GM18873 (cell line): ENCODE results near the gene F10.

Experiments used
- ATAC-seq: cut with Tn5 transposase; IDR thresholded peaks from one replicate; pipeline ENCODE4 v1.9.1; 2021; ENCODE audit warnings: mild to moderate bottlenecking, moderate library complexity, moderate number of reproducible peaks; ENCODE audit not compliant: unreplicated experiment, low FRiP score

The F10 gene

DNA sequence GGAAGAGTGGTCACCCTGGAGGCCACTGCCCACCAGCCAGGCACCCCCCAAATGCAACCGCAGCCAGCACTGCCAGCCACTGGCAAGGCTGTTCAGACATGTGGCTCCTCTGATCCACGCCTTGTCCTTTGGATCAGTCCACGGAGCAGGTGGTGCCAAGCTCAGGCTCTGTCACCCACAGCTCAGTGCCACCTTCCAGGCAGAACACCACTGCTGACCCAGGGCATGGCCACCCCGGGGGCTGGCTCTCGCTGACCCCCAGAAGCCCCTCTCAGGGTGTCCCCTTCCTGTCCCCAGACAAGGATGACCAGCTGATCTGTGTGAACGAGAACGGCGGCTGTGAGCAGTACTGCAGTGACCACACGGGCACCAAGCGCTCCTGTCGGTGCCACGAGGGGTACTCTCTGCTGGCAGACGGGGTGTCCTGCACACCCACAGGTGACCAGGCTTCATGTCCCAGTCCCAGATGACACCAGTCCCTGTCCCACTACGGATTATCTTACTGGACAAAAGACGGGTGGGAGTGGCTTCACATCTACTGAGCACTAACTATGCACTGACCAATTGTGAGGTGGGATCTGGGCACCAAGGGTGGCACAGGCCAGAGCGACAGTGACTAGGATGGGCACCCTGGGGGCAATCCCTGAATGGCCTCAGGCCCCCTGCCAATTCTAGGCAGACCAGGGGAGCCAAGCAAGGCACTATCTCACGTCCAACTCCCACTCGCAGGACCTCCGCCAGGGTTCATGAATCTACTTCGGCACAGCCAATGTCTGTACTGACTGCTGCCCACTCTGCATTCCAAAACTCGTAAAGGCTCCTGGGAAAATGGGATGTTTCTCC, 7.0 kb upstream of the F10 start:
- ATAC-seq: no peak

GRCh38 chr13:113116206-113116800, 6.3 kb upstream of the F10 start:
- ATAC-seq: no peak

GRCh38 chr13:113116871-113117271, 5.7 kb upstream of the F10 start:
- no peak for ATAC-seq

- no peak for ATAC-seq
Measured at GRCh38 chr13:113117335-113117872, 5.2 kb upstream of the F10 start.

- ATAC-seq: no peak
Measured at GRCh38 chr13:113117911-113118260, 4.7 kb upstream of the F10 start.

DNA sequence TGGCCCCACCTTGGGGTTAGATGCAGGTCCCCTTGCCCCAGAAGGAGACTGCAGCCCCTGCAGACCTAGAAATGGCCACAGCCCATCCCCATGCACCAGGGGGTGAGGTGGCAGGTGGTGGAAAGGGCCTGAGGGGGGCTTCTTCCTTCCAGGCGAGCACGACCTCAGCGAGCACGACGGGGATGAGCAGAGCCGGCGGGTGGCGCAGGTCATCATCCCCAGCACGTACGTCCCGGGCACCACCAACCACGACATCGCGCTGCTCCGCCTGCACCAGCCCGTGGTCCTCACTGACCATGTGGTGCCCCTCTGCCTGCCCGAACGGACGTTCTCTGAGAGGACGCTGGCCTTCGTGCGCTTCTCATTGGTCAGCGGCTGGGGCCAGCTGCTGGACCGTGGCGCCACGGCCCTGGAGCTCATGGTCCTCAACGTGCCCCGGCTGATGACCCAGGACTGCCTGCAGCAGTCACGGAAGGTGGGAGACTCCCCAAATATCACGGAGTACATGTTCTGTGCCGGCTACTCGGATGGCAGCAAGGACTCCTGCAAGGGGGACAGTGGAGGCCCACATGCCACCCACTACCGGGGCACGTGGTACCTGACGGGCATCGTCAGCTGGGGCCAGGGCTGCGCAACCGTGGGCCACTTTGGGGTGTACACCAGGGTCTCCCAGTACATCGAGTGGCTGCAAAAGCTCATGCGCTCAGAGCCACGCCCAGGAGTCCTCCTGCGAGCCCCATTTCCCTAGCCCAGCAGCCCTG, 4.2 kb upstream of the F10 start:
- no peak for ATAC-seq

DNA sequence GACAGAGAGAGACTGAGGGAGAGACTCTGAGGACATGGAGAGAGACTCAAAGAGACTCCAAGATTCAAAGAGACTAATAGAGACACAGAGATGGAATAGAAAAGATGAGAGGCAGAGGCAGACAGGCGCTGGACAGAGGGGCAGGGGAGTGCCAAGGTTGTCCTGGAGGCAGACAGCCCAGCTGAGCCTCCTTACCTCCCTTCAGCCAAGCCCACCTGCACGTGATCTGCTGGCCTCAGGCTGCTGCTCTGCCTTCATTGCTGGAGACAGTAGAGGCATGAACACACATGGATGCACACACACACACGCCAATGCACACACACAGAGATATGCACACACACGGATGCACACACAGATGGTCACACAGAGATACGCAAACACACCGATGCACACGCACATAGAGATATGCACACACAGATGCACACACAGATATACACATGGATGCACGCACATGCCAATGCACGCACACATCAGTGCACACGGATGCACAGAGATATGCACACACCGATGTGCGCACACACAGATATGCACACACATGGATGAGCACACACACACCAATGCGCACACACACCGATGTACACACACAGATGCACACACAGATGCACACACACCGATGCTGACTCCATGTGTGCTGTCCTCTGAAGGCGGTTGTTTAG, 3.3 kb upstream of the F10 start:
- no peak for ATAC-seq

GRCh38 chr13:113119822-113120189, 2.8 kb upstream of the F10 start:
- ATAC-seq: no peak

DNA sequence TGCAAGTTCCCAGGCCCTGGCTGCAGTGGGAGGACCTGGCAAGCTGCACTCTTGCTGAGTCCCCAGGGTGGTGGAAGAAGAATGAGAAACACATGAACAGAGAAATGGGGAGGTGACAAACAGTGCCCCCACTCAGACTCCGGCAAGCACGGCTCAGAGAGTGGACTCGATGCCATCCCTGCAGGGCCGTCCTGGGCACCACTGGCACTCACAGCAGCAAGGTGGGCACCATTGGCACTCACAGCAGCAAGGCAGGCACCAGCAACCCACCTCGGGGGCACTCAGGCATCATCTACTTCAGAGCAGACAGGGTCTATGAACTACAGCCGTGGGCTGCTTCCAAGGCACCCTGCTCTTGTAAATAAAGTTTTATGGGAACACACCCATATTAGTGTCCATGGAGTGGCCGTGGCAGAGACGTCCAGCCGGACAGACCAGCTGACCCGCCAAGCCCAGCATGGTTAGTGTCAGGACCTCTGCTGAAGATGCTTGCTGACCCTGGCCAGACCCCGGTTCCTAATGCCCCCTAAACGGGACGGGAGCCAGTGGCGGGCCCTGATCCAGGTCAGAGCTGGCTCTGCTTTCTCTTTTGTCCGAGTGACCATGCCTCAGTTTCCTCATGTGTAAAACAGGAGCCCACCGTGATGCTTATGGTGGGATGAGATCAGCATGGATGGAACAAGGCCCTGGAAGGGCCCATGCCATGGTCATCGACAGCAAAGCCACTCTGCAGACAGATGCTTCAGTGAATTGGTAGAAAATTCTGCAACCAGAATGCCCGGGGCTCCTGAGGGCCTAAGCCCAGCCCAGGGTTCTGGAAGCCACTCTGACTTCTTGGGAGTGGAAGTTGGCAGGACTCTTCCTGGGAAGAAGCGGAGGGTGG, 2.1 kb upstream of the F10 start:
- ATAC-seq: no peak

DNA sequence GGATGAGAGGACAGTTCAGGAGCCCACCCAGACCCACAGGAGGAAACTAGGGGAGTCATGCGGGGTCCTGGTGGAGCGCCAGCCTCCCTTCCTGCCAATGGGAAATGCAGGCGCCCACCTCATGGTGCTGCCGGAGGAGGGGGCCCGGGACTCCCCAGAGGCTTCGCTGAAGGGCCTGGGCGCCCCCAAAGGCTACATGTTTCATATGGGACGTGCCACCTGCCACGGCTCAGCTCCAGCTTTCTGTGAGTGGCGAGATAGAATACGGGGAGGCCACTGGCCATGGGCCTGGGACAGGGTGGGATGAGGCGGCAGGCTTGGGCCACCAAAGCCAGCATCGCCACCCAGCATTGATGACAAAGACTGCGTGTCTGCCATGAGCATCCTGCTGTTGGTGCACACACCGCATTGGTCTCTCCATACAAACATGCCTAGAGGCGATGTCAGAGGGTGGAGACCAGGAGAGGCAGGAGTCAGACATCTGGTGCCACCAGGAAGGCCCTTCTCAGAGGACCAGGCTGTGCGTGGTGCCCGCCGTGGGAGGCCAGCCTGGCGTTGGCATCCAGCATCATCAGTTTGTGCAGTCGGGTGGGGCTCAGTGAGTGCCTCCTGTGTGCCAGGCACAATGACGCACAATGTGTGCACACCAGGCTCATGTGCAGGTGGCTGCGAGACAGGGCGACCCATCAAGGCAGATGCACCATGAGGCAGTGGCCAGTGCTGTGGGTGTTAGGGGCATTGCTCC, 1.2 kb upstream of the F10 start:
- ATAC-seq: no peak

GRCh38 chr13:113121928-113122471, 599 bp upstream of the F10 start:
- no peak for ATAC-seq

- no peak for ATAC-seq
Measured at GRCh38 chr13:113123226-113124201, 915 bp downstream of the F10 start.

DNA sequence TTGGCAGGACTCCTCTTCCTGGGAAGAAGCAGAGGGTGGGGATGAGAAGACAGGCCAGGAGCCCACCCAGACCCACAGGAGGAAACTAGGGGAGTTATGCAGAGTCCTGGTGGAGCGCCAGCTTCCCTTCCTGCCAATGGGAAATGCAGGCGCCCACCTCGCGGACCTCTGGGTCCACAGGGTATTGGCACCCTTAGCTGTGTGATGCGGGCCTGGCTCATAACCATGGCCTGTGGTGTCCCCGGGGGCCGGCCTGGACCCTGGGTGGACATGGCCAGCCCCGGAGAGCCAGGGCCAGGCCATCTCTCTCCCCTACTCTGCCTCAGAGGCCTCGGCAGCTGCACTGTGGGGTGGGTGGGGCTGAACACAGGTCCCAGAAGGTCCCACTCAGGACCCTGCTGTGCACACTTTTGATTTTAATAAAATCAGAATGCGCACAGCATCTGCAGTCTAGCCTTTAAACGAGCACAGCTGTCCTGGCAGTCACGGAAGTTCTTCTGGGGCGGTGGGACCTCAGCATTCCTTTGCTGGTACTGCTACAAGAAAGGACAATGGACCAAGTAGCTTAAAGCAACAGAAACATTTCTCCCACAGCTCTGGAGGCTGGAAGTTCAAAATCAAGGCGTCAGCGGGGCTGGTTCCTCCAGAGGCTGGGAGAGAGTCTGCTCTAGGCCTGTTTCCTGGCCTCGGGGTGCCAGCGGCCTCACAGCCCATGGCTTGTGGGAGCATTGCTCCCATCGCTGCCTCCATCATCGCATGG, 1.8 kb downstream of the F10 start:
- ATAC-seq: no peak

- ATAC-seq: no peak
Measured at GRCh38 chr13:113125506-113126264, 3.1 kb downstream of the F10 start.

DNA sequence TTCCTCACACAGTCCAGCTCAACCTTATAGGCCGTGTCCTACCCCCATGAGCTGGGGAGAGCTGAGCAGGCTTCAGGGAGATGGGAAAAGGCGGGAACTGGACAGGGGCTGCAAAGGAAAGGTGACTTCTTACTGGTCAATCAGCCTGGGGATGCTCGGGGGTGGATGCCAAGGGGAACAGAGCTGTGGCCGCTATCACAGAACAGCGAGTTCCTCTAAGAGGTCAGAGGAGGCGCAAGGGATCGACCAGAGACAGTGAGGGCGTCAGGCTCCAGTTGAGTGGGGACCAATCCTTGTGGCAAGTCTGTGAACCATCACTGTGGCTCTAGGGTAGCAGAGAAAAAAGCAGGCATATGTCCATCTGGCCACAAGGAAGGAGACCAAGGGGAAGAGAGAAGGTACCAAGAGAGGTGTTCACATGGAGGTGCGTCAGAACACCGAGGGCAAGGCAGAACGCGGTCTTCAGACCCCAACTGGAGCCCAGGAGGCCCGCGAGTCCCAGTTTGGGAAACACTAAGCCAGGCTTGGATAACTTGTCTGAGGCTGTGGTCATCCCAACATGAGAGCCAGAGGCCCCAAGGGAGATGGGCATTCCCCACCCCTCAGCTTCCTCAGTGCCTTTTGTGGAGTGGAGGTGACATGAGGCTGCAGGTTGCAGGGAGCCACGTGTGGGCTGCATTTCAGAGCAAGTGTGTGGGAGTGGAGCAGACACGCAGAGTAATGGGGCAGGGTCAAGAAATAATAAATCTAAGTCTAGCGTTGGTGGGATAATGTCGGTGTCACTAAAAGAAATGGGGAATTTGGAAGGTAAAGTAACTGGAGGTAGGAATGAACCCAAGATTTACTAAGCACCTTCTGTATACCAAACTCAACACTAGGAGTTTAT, 3.9 kb downstream of the F10 start:
- no peak for ATAC-seq
